Measurements from ENCODE around the gene S100A13. TPM values are rescaled to one million over a fixed set of nuclear protein-coding genes. Genes with fewer than 3 reads are reported as not detected.

The S100A13 gene
- total RNA-seq, 2 donors from 2014 or later: 4.2 to 6.0 TPM

DNA sequence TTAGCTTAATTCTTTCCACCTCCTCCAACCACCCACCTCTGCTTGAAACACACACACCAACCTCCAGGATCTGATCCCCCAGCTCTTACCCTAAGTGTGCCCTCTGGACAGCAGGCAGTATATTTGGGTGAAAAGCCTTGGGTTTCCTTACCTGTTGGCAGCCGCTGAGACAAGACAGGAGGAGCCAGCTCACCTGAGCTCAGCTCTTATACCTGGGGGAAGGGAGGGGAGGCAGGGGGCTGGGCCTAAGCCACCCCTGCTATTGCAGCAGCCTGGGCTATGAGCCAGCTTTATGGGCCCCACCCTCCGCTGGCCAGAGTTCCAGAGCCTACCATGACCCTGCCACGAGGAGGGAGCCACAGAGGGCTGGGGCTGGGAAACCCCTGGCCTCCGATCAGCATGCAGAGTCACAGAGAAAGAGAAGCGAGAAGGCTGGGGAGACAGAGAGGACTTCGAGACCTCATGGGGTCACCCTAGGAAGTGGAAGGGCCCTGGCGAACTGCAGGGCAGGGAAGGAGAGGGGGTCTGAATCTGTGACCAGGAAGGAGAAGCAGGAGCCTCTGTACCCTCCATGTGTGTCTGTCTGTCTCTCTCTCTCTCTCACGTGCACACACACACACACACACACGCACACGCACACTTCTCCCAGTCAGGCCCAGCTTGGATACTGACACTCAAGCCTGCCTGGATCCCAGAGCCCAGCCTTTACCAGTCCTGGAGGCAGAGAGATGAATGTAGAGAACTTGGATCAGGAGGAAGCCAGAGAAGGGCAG lies 11.0 kb downstream of the S100A13 start, which contains the start of gene S100A14:
S100A14 (minus strand) TSS at position 182 of the 773 bp plus-strand sequence. CDS start 467 bp downstream, outside the sequence.
- H3K27ac Mint-ChIP-seq: peak within 1 kb of the TSS; percentile 9 to 15
- H3K36me3 Mint-ChIP-seq: no peaks in the 10 kb centered on the region
- no peaks in the 10 kb centered on the region for H3K9me3 Mint-ChIP-seq
- no peak for ATAC-seq
- DNase-seq (ENCODE audit: low spot score in 2 of 2): no peak

DNA sequence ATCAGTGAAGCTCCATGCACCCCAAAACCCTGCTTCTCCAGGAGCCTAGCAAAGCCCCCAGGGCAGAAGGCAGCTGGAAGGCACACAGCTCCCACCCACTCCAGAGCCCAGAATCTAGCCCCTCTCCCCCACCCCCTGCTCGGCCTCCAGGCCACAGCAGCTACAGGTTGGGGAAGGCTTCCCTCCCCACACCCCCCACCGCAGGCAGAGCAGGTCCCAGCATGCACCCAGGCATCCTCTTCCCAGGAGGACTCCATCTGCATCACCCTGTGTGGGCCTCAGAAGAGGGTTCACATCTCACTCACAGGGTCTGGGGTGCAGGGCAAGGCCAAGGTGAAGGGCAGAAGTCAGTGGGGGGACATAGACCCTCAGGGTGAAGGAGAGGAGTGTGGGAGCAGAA lies 11.9 kb downstream of the S100A13 start:
- no peaks in the 10 kb centered on the region for H3K9me3 Mint-ChIP-seq
- ATAC-seq (no peak), DNase-seq (ENCODE audit: low spot score in 2 of 2) (no peak)
- H3K27ac Mint-ChIP-seq: no peak overlapping the region
- no peaks in the 10 kb centered on the region for H3K36me3 Mint-ChIP-seq

DNA sequence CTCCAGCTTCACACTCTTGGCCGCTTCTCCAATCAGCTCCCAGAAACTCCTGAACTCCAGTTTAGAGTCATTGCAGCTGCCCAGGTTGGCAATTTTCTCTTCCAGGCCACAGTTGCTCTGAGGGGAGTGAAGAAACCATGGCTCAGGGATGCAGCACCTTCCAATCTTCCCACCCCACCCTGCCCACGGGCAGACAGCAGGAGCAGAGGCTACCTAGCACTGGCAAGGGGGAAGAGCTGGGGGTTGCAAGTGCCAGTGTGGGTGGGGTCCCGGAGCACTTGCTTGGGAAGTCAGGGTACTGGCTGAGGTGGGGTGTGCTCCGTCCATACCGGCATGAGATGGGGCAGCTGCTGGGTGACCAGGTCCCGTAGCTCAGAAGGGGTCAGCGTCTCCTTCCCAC lies 12.4 kb downstream of the S100A13 start:
- Mint-ChIP-seq H3K9me3 (no peaks in the 10 kb centered on the region), H3K27ac (no peak overlapping the region), H3K36me3 (no peaks in the 10 kb centered on the region)
- DNase-seq (ENCODE audit: low spot score in 2 of 2): no peak
- no peak for ATAC-seq

DNA sequence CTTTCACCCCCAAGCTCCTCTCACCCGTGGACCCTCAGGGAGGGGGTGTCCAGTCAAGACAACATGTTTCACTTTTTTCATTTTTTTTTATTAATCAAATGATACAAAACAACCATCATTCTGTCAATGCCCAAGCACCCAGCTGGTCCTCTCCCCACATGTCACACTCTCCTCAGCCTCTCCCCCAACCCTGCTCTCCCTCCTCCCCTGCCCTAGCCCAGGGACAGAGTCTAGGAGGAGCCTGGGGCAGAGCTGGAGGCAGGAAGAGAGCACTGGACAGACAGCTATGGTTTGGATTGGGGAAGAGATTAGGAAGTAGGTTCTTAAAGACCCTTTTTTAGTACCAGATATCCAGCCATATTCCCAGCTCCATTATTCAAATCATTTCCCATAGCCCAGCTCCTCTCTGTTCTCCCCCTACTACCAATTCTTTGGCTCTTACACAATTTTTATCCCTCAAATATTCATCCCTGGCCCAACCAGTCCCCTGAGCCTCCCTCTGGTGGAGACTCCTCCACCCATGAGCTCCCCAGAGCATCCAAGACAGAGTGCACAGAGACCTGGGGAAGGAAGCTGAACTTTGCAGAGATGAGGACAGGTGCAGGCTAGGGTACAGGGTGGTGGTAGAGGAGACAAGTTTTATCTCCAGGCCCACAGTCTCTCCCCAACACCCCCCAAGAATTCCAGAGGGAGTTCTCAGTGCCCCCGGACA lies 13.0 kb downstream of the S100A13 start:
- Mint-ChIP-seq H3K27ac (peak overlapping the region in 1 of 2 donors; percentile 6), H3K36me3 (no peaks in the 10 kb centered on the region), H3K9me3 (no peaks in the 10 kb centered on the region)
- no peak for DNase-seq (ENCODE audit: low spot score in 2 of 2)
- no peak for ATAC-seq

DNA sequence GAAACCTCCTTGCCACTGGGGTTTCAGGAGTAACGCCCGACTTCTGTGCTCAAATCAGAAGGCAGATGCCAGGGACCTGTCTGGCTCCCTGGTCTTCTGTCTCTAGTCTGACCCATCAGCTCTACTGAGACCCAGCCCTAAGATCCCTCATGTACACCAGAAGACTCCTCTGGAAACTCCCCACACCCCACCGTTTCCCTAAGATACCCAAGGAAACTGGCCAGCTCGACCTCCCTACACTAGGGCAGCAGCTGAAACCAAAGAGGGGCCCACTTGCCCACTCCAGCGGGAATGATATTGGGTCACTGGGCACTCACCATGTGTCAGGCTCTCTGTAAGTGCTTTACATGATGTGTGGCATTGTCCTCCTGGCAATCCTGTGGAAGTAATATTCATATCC lies 13.9 kb downstream of the S100A13 start:
- no peak for ATAC-seq
- no peak for DNase-seq (ENCODE audit: low spot score in 2 of 2)
- H3K9me3 Mint-ChIP-seq: no peaks in the 10 kb centered on the region
- H3K36me3 Mint-ChIP-seq: no peaks in the 10 kb centered on the region
- H3K27ac Mint-ChIP-seq: no peak overlapping the region

DNA sequence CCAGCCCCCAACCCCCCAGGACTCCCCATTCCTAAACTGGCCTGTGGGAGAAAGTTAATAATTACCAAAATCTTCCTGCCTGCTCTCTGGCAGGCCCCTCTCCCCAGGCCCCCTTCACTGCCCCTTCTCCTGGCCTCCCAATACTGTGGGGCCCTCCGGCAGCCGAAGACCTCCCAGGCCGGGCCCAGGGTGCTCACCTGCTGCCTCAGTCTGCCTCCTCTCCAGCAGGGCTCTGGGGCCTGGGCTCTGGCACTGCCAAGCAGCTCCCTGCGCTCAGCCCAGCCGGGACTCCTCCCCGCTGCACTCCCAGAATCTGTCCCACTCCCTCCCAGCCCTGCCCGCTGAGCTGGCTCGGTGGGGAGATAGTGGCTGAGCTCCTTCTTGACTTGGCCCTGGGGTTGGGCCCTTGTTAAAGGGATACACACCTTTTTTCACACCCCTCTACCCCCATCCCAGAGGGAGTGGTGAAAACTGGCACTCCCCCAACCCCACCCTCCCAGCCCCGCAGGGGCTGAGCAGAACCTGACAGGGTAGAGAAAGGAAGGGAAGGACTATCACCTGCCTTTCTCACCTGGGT lies 14.5 kb downstream of the S100A13 start, which contains the start of gene S100A16:
S100A16 (minus strand) TSS at position 383 of the 577 bp plus-strand sequence. CDS start 4,986 bp downstream, outside the sequence.
- H3K9me3 Mint-ChIP-seq: no peaks in the 10 kb centered on the region
- no peaks in the 10 kb centered on the region for H3K36me3 Mint-ChIP-seq
- DNase-seq (ENCODE audit: low spot score in 2 of 2): no peak
- H3K27ac Mint-ChIP-seq: peak within 1 kb of the TSS; percentile 12 to 37
- no peak for ATAC-seq

DNA sequence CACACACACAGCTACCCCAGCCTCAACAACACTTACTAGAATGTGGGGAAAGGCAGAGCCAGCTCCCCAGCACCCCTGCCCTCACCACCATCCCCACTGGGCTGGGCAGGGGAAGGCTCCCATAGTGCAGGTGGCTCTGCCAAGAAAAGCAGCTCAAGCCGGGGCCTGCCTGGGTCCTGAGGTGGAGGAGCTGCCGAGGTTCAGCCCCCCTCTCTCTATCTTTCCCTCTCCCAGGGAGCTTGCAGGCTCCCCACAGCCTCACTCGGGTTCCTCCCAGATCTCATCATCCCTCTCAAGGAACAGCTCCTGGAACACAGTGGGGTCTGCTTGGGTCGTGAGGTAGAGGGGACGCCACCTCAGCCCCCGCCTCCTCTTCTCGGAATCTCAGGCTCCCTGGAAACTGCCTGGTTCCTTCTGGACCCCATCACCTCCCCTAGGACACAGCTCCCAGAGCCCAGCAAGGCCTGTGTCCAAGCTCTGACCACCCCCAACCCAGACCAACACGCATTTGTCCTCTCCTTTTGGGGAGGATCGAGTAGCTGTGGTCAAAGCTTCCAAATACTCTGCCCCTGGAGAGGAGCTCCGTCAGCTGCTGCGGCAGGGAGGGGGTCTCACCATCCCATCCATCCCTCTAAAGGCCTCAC lies 15.1 kb downstream of the S100A13 start:
- peak overlapping the region; percentile 12 to 37 for H3K27ac Mint-ChIP-seq
- H3K9me3 Mint-ChIP-seq: no peaks in the 10 kb centered on the region
- ATAC-seq (no peak), DNase-seq (ENCODE audit: low spot score in 2 of 2) (no peak)
- H3K36me3 Mint-ChIP-seq: no peaks in the 10 kb centered on the region

DNA sequence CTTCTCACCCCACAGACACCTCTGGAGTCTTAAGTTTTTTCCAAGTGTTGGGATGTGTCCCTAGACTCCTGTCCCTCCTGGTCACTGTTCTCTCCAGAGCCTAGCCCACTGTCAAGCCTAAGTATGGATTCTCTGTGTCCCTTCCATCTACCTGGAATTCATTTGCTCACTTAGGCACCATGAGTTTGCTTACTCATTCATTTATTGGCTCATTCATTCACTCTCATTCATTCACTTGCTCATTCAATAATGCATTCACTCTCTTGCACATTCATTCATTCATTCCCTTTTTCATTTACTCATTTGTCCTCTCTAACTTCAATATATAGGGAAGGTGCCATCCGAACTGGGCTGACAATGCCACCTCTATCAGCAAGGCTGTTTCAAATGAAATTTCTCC lies 15.9 kb downstream of the S100A13 start:
- H3K36me3 Mint-ChIP-seq: no peaks in the 10 kb centered on the region
- H3K9me3 Mint-ChIP-seq: no peaks in the 10 kb centered on the region
- no peak overlapping the region for H3K27ac Mint-ChIP-seq
- DNase-seq (ENCODE audit: low spot score in 2 of 2): no peak
- no peak for ATAC-seq

DNA sequence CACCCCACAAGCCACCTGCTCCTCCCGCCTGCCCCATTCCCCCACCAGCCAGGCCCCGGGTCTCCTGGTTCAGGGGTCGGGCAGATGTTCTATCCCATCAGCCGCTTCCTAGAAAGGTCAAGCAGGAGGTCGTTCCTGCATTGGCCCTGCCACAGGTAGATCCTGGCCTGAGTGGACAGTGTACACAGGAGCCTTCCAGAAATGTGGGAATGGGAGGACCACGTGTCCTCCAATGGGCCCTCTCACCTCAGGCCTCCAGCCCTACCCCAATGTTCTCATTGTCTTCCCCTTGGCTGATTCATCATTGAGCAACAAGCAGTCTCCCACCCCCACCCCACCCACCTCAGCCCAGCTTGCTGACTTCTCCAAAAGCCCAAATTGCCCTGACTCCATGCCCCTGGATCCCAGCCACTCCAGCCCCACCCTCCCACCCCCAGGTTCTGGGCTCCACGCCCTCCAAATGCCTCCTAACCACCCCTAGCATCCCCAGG lies 16.4 kb downstream of the S100A13 start:
- H3K9me3 Mint-ChIP-seq: no peaks in the 10 kb centered on the region
- no peak overlapping the region for H3K27ac Mint-ChIP-seq
- ATAC-seq: no peak
- no peaks in the 10 kb centered on the region for H3K36me3 Mint-ChIP-seq
- no peak for DNase-seq (ENCODE audit: low spot score in 2 of 2)

DNA sequence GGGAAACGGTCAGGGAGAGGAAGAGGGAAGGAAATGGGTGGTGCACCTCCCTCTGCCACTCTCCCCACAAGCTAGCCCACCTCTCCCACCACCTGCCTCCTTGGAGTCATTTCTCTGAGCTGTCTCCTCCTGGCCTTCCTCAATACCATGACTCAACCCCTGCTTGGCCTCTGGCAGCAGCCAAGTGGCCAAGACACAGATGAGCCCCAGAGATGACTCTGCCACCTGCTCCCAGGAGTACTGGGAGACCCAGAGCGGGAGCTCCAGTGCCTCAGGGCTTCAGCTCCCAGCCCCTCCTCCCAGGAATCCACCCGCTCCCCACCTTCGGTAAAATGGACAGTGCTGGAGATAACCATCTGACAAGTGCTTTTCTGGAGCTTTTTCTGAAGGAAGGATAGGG lies 17.0 kb downstream of the S100A13 start:
- peak overlapping the region in 1 of 2 donors; percentile 77 for H3K27ac Mint-ChIP-seq
- H3K36me3 Mint-ChIP-seq: no peaks in the 10 kb centered on the region

DNA sequence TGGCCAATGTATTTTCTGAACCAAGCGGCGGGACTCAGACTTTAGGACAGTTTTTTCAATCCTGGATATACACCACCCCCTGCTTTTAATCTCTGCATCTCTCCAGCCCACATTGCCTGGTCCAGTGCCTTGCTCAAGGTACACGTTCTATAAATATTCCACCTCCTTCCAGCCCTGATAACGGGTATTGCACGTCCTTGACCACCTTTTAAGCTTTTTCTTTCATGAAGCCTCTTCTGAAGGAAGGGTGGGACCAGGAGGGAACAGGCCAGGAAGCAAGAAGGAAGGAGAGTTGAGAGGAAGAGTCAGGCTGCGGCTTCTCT lies 17.8 kb downstream of the S100A13 start:
- H3K9me3 Mint-ChIP-seq: no peaks in the 10 kb centered on the region
- peak overlapping the region; percentile 36 to 45 for H3K27ac Mint-ChIP-seq
- DNase-seq (ENCODE audit: low spot score in 2 of 2) (no peak), ATAC-seq (no peak)
- no peaks in the 10 kb centered on the region for H3K36me3 Mint-ChIP-seq

More for the DNA sequence above, 17.0 kb downstream of the S100A13 start:
- no peaks in the 10 kb centered on the region for H3K9me3 Mint-ChIP-seq
- DNase-seq (ENCODE audit: low spot score in 2 of 2) (no peak), ATAC-seq (no peak)

DNA sequence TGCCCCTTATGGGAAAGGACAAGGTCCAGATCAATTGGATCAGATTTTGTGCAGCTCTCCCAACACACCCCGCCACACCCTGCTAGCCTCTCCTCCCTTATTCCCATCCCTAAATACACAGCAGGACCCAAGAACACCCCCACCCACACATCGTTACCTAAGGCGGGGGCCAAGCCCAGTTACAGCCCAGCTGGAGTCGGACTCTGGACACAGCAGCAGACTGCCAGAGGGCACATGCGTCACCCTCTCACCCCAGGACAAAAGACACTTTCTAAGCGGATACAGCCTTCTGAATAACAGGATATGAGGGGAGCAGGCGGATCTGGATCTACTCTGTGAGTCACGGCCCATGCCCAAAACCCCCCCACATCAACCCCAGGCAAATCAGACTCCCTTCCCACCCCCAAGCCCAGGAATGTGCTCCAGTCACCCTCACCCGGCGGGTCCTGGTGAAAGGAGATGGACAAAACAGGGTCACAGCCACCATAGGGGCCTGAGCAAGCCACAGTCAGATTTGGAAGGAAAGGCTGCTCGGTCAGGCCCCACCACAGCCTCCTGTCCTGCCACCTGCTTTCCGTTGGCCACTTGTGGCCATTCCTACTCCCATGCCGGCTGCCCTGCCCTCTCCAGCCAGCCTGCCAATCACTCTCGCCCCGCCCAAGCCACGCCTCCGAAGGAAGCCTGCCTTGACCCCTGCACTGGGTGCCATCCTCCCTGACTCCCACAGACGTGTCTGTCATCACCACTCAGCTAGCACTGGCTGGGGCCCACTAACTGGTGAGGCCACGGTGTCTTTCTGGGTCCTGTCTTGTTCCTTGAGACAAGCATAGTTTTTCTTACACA lies 18.3 kb downstream of the S100A13 start:
- H3K9me3 Mint-ChIP-seq: no peaks in the 10 kb centered on the region
- no peak for DNase-seq (ENCODE audit: low spot score in 2 of 2)
- H3K36me3 Mint-ChIP-seq: no peaks in the 10 kb centered on the region
- peak overlapping the region; percentile 36 to 45 for H3K27ac Mint-ChIP-seq
- no peak for ATAC-seq

DNA sequence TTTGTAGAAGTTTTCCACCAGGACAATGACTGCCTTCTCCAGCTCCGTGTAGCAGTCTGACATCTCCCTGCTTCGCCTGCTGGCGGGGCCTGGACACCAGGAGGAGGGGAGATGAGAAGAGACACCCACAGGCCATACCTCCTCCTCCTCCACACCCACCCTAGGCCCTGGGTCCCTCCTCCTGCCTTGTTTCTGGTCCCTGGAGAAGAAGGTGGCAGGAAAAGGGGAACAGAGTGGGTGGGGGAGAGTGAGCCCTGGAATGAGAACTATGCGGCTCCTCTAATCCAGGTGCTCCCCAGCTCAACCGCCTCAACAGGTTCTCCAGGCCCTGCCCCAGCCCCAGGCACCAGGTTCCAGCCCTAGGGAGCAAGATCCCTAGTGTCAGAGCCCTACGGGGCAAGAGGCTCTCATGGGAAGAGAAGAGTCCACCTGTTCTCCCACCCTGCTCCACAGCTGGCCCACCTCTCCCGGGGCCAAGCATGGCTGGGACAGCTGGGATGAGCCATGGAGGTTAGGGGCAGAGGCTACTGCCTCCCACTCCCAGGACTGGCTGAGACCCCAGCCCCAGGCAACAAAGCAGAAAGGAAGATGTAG lies 19.1 kb downstream of the S100A13 start:
- Mint-ChIP-seq H3K36me3 (no peaks in the 10 kb centered on the region), H3K9me3 (no peaks in the 10 kb centered on the region), H3K27ac (peak overlapping the region in 1 of 2 donors; percentile 36)
- ATAC-seq (no peak), DNase-seq (ENCODE audit: low spot score in 2 of 2) (no peak)

DNA sequence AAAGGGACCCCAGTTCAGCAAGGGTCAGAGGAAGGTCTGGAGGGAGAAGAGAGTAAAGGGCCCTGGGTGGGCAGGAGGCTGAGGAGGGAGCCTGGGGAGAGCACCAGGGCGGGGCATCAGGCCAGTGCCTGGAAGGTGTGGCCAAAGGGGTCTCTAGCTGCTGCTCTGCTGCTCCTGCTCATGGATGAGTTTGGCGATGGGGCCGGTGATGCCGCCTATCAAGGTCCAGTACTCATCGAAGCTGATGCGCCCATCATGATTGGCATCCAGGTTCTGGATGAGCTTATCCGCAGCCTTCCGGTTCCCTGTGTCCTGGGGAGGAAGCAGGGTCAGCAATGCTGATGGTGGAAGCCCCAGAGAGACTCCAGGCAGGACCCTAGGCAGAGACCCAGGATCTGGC lies 19.9 kb downstream of the S100A13 start:
- no peak overlapping the region for H3K27ac Mint-ChIP-seq
- H3K36me3 Mint-ChIP-seq: no peaks in the 10 kb centered on the region
- ATAC-seq (no peak), DNase-seq (ENCODE audit: low spot score in 2 of 2) (no peak)
- no peaks in the 10 kb centered on the region for H3K9me3 Mint-ChIP-seq

DNA sequence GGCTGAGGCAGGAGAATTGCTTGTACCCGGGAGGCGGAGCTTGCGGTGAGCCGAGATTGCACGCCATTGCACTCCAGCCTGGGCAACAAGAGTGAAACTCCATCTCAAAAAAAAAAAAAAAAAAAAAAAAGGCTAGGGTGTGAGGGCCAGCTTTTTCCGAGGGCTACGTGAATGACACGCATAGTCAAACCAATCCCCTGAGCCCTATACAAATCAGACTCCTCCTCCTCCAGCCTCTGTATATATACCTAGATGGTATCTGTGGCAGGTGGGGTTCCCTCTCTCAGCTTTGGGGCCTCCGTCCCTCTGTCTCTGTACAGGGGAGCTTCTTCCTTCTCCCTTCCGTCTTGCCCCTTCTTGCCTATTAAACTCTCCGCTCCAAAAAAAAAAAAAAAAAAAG lies 21.1 kb downstream of the S100A13 start:
- ATAC-seq (no peak), DNase-seq (ENCODE audit: low spot score in 2 of 2) (no peak)
- H3K9me3 Mint-ChIP-seq: no peaks in the 10 kb centered on the region
- H3K27ac Mint-ChIP-seq: no peak overlapping the region
- H3K36me3 Mint-ChIP-seq: no peaks in the 10 kb centered on the region

DNA sequence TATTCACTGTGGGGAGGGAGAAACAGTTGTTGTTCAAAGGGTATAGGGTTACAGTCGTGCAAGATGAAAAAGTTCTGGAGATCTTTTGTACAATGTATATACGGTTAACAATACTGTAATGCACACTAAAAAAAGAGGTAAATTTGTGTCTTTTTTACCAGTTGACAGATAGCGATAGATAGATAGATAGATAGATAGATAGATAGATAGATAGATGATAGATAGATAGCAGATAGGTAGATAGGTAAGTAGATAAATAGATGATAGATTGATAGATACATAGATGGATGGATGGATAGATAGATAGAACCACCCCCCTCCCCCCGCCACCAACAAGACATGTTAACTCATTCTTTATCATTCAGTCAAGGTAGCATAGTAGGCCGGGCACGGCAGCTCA lies 24.6 kb downstream of the S100A13 start:
- DNase-seq (ENCODE audit: low spot score in 2 of 2) (no peak), ATAC-seq (no peak)
- H3K36me3 Mint-ChIP-seq: no peaks in the 10 kb centered on the region
- no peaks in the 10 kb centered on the region for H3K9me3 Mint-ChIP-seq
- peak overlapping the region in 1 of 2 donors; percentile 36 for H3K27ac Mint-ChIP-seq

Data from activated naive CD4-positive, alpha-beta T cell treated with anti-CD3 and anti-CD28 coated beads, Interleukin-2, amount 50 U/mL, for 72 hours (primary cell).